VCaP (cell line): ENCODE results near the gene MARF1.
"Not testable (repeated sequence)": the region's sequence is repeated elsewhere in the genome, so short reads cannot be mapped to it uniquely, and the experiment has no call there.

Source experiments
- H3K27ac ChIP-seq: fragments of 450-650 bp; 2 replicates; pipeline ENCODE4 v1.5.1; 2017
- TF ChIP-seq, protein P1 (sequence below): fragments of 450-650 bp; conservative IDR thresholded peaks from 2 replicates; pipeline ENCODE4 v1.5.1; 2017; ENCODE audit warnings: mild to moderate bottlenecking, moderate library complexity

The MARF1 gene

DNA sequence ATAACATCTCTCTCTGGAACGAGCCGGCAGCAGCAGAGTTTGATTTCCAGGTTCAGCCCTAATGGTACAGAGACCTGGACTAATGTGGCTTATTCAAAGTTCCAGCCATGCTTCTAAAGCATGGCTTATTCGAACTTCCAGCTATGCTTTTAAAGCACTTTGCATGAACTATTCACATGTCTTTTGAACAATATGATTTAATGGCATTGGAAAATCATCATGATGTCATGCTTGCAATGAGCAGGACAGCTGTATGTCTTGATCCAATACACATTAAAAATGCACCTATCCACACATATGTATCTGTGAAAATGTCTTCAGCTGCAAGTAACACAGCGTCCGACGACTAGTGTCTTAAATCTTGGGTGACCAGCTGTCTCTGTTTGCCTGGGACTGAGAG lies 85.7 kb downstream of the MARF1 start:
- no peak overlapping the region for H3K27ac ChIP-seq
- TF ChIP-seq, protein P1, sequence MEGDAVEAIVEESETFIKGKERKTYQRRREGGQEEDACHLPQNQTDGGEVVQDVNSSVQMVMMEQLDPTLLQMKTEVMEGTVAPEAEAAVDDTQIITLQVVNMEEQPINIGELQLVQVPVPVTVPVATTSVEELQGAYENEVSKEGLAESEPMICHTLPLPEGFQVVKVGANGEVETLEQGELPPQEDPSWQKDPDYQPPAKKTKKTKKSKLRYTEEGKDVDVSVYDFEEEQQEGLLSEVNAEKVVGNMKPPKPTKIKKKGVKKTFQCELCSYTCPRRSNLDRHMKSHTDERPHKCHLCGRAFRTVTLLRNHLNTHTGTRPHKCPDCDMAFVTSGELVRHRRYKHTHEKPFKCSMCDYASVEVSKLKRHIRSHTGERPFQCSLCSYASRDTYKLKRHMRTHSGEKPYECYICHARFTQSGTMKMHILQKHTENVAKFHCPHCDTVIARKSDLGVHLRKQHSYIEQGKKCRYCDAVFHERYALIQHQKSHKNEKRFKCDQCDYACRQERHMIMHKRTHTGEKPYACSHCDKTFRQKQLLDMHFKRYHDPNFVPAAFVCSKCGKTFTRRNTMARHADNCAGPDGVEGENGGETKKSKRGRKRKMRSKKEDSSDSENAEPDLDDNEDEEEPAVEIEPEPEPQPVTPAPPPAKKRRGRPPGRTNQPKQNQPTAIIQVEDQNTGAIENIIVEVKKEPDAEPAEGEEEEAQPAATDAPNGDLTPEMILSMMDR, result no peak

- TF ChIP-seq, protein P1, result no peak
Measured at GRCh38 chr16:15556130-15556529, 86.8 kb downstream of the MARF1 start.

GRCh38 chr16:15553313-15554088 lies 89.5 kb downstream of the MARF1 start:
- TF ChIP-seq, protein P1, result no peak
- H3K27ac ChIP-seq, result no peak overlapping the region

More at GRCh38 chr16:15556130-15556529, 86.8 kb downstream of the MARF1 start:
- no peak overlapping the region for H3K27ac ChIP-seq

DNA sequence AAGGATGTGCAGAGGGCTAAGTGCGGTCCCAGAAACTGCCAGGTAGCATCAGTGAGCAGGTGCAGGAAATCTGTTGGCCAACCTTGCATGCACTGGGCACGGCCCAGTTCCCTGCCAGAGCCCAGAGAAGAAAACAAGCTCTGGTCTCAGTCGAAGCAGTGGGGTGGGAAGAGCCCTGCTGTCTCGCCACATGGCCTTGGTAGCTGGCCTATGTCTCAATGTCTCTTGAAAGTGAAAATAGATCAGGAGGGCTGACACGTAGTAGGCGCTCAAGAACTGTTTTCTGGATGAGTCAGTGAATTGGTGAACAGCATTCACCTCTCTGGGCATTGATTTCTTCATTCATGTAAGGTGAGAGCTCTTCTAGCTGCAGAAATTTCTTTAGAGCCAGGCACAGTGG lies 90.4 kb downstream of the MARF1 start:
- TF ChIP-seq, protein P1, result no peak

DNA sequence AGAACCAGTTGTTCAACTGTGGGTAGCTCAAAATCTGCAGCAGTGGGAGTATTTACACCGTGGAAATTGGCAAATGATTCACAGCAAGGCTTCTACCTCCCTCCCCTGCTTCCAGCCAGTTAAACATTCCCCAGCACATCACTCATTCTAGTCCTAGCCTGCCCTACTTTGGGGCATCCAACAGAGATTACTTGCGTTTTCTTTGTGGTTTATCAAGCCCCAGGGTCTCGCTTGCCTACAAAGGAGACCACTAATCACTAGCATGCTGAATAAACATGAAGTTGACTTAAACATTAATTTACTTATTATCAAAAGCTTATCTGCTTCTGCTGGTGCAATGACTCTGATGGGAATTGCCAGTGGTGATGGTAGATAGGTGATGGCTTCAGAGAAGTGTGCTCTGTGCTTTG lies 94.5 kb downstream of the MARF1 start:
- H3K27ac ChIP-seq, result no peak overlapping the region
- TF ChIP-seq, protein P1, result no peak

More for the DNA sequence above, 90.4 kb downstream of the MARF1 start:
- H3K27ac ChIP-seq, result no peak overlapping the region

GRCh38 chr16:15547768-15548096 lies 95.2 kb downstream of the MARF1 start:
- TF ChIP-seq, protein P1, result no peak
- no peak overlapping the region for H3K27ac ChIP-seq

DNA sequence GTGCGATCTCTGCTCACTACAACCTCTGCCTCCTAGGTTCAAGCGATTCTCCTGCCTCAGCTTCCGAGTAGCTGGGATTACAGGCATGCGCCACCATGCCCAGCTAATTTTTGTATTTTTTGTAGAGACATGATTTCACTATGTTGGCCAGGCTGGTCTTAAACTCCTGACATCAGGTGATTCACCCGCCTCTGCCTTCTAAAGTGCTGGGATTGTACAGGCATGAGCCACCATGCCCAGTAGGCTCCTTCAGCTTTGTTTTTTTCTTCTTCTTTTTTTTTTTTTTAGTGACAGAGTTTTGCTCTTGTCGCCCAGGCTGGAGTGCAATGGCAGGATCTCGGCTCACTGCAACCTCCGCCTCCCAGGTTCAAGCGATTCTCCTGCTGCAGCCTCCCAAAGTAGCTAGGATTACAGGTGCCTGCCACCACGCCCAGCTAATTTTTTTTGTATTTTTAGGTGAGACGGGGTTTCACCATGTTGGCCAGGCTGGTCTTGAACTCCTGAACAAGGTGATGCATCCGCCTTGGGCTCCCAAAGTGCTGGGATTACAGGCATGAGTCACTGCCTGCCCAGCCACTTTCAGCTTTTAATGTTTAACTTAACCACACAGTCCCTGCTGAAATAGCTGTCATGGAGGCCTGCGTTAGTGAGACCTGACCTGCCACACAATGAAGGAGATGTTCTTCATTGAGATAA lies 95.7 kb downstream of the MARF1 start:
- not testable (repeated sequence) for H3K27ac ChIP-seq

GRCh38 chr16:15545544-15545943 lies 97.4 kb downstream of the MARF1 start:
- TF ChIP-seq, protein P1, result no peak

More at GRCh38 chr16:15545544-15545943, 97.4 kb downstream of the MARF1 start:
- no peak overlapping the region for H3K27ac ChIP-seq
